ENCODE results near the gene AP3S2.

The AP3S2 gene

GRCh38 chr15:89880727-89881126 is 13.1 kb downstream of the AP3S2 start:
- DNase-seq (ENCODE audit: low spot score) = no peak
- TF ChIP-seq, protein P1, sequence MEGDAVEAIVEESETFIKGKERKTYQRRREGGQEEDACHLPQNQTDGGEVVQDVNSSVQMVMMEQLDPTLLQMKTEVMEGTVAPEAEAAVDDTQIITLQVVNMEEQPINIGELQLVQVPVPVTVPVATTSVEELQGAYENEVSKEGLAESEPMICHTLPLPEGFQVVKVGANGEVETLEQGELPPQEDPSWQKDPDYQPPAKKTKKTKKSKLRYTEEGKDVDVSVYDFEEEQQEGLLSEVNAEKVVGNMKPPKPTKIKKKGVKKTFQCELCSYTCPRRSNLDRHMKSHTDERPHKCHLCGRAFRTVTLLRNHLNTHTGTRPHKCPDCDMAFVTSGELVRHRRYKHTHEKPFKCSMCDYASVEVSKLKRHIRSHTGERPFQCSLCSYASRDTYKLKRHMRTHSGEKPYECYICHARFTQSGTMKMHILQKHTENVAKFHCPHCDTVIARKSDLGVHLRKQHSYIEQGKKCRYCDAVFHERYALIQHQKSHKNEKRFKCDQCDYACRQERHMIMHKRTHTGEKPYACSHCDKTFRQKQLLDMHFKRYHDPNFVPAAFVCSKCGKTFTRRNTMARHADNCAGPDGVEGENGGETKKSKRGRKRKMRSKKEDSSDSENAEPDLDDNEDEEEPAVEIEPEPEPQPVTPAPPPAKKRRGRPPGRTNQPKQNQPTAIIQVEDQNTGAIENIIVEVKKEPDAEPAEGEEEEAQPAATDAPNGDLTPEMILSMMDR (IDR thresholded peaks at IDR 0.05; ENCODE audit: extremely low read depth, insufficient read depth, missing control alignments) = no peak
- in situ Hi-C loops (cut with MboI; ENCODE audit: low pct_unique_long_range_greater_than_20kb, low sequenced_read_pairs, unreplicated experiment) = no loop called here

- no peak for DNase-seq (ENCODE audit: low spot score)
- in situ Hi-C loops (cut with MboI; ENCODE audit: low pct_unique_long_range_greater_than_20kb, low sequenced_read_pairs, unreplicated experiment) = loop anchor here (5.0 kb wide), 1 partner anchor 126 kb away; the partner anchor contains the start of gene MESP1
- TF ChIP-seq, protein P1 (IDR thresholded peaks at IDR 0.05; ENCODE audit: extremely low read depth, insufficient read depth, missing control alignments) = no peak
Measured at GRCh38 chr15:89878323-89878722, 15.5 kb downstream of the AP3S2 start.

- TF ChIP-seq, protein P1 (IDR thresholded peaks at IDR 0.05; ENCODE audit: extremely low read depth, insufficient read depth, missing control alignments) = no peak
- no peak for DNase-seq (ENCODE audit: low spot score)
- in situ Hi-C loops (cut with MboI; ENCODE audit: low pct_unique_long_range_greater_than_20kb, low sequenced_read_pairs, unreplicated experiment) = loop anchor here (5.0 kb wide), 1 partner anchor 125 kb away; the partner anchor contains the start of gene MESP1
Measured at GRCh38 chr15:89877083-89877425, 16.7 kb downstream of the AP3S2 start.

- in situ Hi-C loops (cut with MboI; ENCODE audit: low pct_unique_long_range_greater_than_20kb, low sequenced_read_pairs, unreplicated experiment) = loop anchor here (5.0 kb wide), 1 partner anchor 124 kb away; the partner anchor contains the start of gene MESP1
- TF ChIP-seq, protein P1 (IDR thresholded peaks at IDR 0.05; ENCODE audit: extremely low read depth, insufficient read depth, missing control alignments) = no peak
- DNase-seq (ENCODE audit: low spot score) = no peak
Measured at GRCh38 chr15:89876396-89877082, 17.3 kb downstream of the AP3S2 start.

GRCh38 chr15:89875741-89876140 is 18.1 kb downstream of the AP3S2 start:
- no peak for DNase-seq (ENCODE audit: low spot score)
- TF ChIP-seq, protein P1 (IDR thresholded peaks at IDR 0.05; ENCODE audit: extremely low read depth, insufficient read depth, missing control alignments) = no peak
- in situ Hi-C loops (cut with MboI; ENCODE audit: low pct_unique_long_range_greater_than_20kb, low sequenced_read_pairs, unreplicated experiment) = loop anchor here (5.0 kb wide), 1 partner anchor 123 kb away; the partner anchor contains the start of gene MESP1

DNA sequence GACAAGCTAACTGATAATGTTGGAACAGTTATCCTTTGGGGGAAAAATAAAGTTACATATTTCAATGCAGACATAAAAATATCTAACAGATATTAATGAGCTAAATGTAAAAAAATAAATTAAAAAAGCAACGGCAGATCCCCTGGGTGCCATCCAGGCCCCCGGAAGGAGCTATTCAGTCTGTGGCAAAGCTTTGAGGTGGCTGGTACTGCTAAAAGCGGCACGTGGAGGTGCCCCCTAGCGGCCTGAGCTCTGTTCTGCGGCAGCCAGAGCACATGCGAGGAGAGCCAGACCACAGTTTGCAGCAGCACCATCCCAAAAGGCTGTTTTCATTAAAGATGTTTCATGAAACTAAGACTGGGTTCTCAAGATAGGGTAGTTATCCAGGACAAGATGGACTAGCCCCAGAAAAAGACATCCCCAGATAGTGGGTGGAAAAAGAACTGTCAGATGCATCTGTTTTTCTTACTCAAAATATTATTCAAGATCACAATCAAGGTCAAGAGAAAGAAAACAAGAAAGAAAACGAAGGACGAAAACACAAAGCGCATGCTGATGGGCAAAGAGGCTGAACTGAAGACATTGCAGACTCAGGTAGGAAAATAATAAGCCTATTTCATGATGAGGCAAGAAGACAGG is 18.7 kb downstream of the AP3S2 start:
- TF ChIP-seq, protein P1 (IDR thresholded peaks at IDR 0.05; ENCODE audit: extremely low read depth, insufficient read depth, missing control alignments) = peak; percentile 95
- in situ Hi-C loops (cut with MboI; ENCODE audit: low pct_unique_long_range_greater_than_20kb, low sequenced_read_pairs, unreplicated experiment) = loop anchor here (5.0 kb wide), 1 partner anchor 123 kb away; the partner anchor contains the start of gene MESP1
- peak; percentile 84 for DNase-seq (ENCODE audit: low spot score)
